ENCODE data around the gene CARS1. TPM values are rescaled to one million over a fixed set of nuclear protein-coding genes. Genes with fewer than 3 reads are reported as not detected.

CARS1 gene
- total RNA-seq, 2 experiments from 2014 or later = 106 to 121 TPM

Other genes starting within 250 kb of the CARS1 start
- gene CDKN1C, start 171.6 kb downstream of the CARS1 start, total RNA-seq = under 1 TPM; 0.55 to 0.60 TPM
- gene PHLDA2, start 128.0 kb downstream of the CARS1 start, total RNA-seq = 1 to 10 TPM; 3.7 to 5.0 TPM
- gene NAP1L4, start 65.1 kb downstream of the CARS1 start, total RNA-seq = 100 to 1,000 TPM; 299 to 314 TPM
- gene OSBPL5, start 107.9 kb upstream of the CARS1 start, total RNA-seq = 1 to 10 TPM; 1.6 to 1.7 TPM
- not detected for gene MRGPRG, start 161.4 kb upstream of the CARS1 start, total RNA-seq
- gene MRGPRE, start 175.0 kb upstream of the CARS1 start, total RNA-seq = not detected

Measured in activated CD4-positive, alpha-beta memory T cell treated with anti-CD3 and anti-CD28 coated beads, Interleukin-2, amount 10 ng/mL, durations not matched to agents 7 days and 5 days (primary cell).